ENCODE results near the gene UBB.

DNA sequence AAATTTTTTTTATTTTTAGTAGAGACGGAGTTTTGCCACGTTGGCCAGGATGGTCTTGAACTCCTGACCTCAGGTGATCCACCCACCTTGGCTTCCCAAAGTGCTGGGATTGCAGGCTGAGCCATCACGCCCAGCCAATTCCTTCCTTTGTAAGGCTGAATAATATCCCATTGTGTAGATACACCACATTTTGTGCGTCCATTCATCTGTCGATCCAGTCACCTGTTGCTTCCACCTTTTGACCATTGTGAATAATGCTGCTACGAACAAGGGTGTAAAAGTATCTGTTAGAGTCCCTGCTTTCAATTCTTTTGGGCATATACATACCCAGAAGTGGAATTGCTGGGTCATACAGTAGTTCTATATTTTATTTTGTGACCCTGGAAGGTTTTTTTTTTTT lies 49.8 kb downstream of the UBB start:
- TF ChIP-seq, protein P1, sequence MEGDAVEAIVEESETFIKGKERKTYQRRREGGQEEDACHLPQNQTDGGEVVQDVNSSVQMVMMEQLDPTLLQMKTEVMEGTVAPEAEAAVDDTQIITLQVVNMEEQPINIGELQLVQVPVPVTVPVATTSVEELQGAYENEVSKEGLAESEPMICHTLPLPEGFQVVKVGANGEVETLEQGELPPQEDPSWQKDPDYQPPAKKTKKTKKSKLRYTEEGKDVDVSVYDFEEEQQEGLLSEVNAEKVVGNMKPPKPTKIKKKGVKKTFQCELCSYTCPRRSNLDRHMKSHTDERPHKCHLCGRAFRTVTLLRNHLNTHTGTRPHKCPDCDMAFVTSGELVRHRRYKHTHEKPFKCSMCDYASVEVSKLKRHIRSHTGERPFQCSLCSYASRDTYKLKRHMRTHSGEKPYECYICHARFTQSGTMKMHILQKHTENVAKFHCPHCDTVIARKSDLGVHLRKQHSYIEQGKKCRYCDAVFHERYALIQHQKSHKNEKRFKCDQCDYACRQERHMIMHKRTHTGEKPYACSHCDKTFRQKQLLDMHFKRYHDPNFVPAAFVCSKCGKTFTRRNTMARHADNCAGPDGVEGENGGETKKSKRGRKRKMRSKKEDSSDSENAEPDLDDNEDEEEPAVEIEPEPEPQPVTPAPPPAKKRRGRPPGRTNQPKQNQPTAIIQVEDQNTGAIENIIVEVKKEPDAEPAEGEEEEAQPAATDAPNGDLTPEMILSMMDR (IDR thresholded peaks at IDR 0.05): no peak
- no peak for TF ChIP-seq POLR2A (IDR thresholded peaks at IDR 0.05)

All from thyroid gland (tissue), 4 donors.